ENCODE measurements around the gene PRODH. TPM values are rescaled to one million over a fixed set of nuclear protein-coding genes. Genes with fewer than 3 reads are reported as not detected.

PRODH gene
- polyA plus RNA-seq, 1 of the 3 experiments (the other 2 are of a cell fraction): 0.03 TPM

GRCh38 chr22:18977824-18978425, 41.8 kb upstream of the PRODH start (continued):
- TF ChIP-seq, protein P1, sequence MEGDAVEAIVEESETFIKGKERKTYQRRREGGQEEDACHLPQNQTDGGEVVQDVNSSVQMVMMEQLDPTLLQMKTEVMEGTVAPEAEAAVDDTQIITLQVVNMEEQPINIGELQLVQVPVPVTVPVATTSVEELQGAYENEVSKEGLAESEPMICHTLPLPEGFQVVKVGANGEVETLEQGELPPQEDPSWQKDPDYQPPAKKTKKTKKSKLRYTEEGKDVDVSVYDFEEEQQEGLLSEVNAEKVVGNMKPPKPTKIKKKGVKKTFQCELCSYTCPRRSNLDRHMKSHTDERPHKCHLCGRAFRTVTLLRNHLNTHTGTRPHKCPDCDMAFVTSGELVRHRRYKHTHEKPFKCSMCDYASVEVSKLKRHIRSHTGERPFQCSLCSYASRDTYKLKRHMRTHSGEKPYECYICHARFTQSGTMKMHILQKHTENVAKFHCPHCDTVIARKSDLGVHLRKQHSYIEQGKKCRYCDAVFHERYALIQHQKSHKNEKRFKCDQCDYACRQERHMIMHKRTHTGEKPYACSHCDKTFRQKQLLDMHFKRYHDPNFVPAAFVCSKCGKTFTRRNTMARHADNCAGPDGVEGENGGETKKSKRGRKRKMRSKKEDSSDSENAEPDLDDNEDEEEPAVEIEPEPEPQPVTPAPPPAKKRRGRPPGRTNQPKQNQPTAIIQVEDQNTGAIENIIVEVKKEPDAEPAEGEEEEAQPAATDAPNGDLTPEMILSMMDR (IDR thresholded peaks at IDR 0.05): no peak
- TF ChIP-seq GABPA (IDR thresholded peaks at IDR 0.05; ENCODE audit: low read depth) (no peak), JUND (IDR thresholded peaks at IDR 0.05) (no peak), TEAD4 (IDR thresholded peaks at IDR 0.05; ENCODE audit: borderline replicate concordance, insufficient read depth) (no peak), MXI1 (IDR thresholded peaks at IDR 0.05; ENCODE audit: low read depth, low read length) (no peak), EP300 (IDR thresholded peaks at IDR 0.05; ENCODE audit: borderline replicate concordance in 1 of 2, low read depth in 1 of 2, low read length in 1 of 2) (no peak)

DNA sequence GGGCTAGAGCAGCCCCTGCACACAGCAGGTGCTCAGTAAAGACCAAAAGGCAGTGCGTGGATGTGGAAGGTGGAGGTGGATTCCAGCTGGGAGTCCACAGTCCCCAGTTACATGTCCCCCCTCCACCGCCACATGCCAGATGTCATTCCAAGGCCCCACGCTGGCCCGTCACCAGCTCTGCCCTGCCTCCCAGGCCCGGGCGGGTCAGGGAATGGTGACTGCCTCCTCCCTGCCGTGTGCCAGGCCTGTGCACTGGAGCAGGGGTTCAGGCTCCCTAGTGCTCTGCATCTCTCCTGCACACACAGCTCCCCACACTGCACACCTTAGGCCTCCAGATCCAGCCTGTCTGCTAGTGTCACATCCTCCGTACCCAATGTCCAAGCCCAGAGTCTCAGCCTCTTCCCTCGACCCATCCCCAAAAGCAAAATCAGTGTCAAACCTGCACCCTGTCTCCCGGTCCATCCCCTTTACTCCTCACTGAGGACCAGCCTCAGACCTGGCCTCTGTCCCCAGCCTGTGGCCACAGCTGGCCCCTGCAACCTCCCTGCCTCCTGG, 40.2 kb upstream of the PRODH start:
- H3F3A ChIP-seq (replicated peaks; ENCODE audit: insufficient read depth): no peaks in the 10 kb centered on the region
- WGBS (ENCODE audit: low lambda C conversion rate): 55% methylated on average over 5 of the region's 10 CpGs
- no peak overlapping the region for H3K9ac ChIP-seq
- no peak overlapping the region for H2AFZ ChIP-seq (ENCODE audit: low read depth)
- no peaks in the 10 kb centered on the region for H3K27me3 ChIP-seq (ENCODE audit: insufficient read depth)
- ChIA-PET CTCF (no interaction called here), POLR2A (no interaction called here)
- TF ChIP-seq, protein P2, sequence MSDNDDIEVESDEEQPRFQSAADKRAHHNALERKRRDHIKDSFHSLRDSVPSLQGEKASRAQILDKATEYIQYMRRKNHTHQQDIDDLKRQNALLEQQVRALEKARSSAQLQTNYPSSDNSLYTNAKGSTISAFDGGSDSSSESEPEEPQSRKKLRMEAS (IDR thresholded peaks at IDR 0.05; ENCODE audit: low read depth): no peak
- TF ChIP-seq TAF1 (IDR thresholded peaks at IDR 0.05; ENCODE audit: borderline replicate concordance, low read depth, low read length): no peak
- no peak for TF ChIP-seq FOXJ3 (CRISPR knock-in tag; IDR thresholded peaks at IDR 0.05)
- TF ChIP-seq SIN3A (IDR thresholded peaks at IDR 0.05; ENCODE audit: borderline replicate concordance, low read depth, low read length): no peak
- H3K4me3 ChIP-seq (ENCODE audit: low read depth in 2 of 2, low read length in 1 of 2): no peak overlapping the region
- DNase-seq: no peak
- H3K36me3 ChIP-seq (replicated peaks in 1 of 2; ENCODE audit: control insufficient read depth in 1 of 2, insufficient read depth in 2 of 2, low read length in 1 of 2): no peaks in the 10 kb centered on the region
- no peak overlapping the region for H3K4me2 ChIP-seq
- H3K9me2 ChIP-seq: no peaks in the 10 kb centered on the region
- no peak overlapping the region for H3K27ac ChIP-seq (ENCODE audit: low read depth in 2 of 2, low read length in 1 of 2)
- no peaks in the 10 kb centered on the region for H3K79me2 ChIP-seq (ENCODE audit: insufficient read depth)
- no peaks in the 10 kb centered on the region for H3K9me3 ChIP-seq
- H4K20me1 ChIP-seq (ENCODE audit: insufficient read depth): no peaks in the 10 kb centered on the region
- H3K4me1 ChIP-seq (ENCODE audit: control insufficient read depth in 1 of 2, insufficient read depth in 2 of 2, low read depth in 1 of 2, low read length in 1 of 2): peaks cover 0 to 4% of the 10 kb centered on the region in 2 experiments; a peak in 1 of 4 replicates

- Histone ChIP-seq H3K9me2 (no peaks in the 10 kb centered on the region), H3K9ac (no peak overlapping the region), H2AFZ (ENCODE audit: low read depth) (no peak overlapping the region), H3K9me3 (no peaks in the 10 kb centered on the region), H3K27me3 (ENCODE audit: insufficient read depth) (no peaks in the 10 kb centered on the region), H3K36me3 (replicated peaks in 1 of 2; ENCODE audit: control insufficient read depth in 1 of 2, insufficient read depth in 2 of 2, low read length in 1 of 2) (no peaks in the 10 kb centered on the region), H3K4me3 (ENCODE audit: low read depth in 2 of 2, low read length in 1 of 2) (no peak overlapping the region), H4K20me1 (ENCODE audit: insufficient read depth) (no peaks in the 10 kb centered on the region), H3K79me2 (ENCODE audit: insufficient read depth) (no peaks in the 10 kb centered on the region), H3F3A (replicated peaks; ENCODE audit: insufficient read depth) (no peaks in the 10 kb centered on the region), H3K4me2 (no peak overlapping the region), H3K4me1 (ENCODE audit: control insufficient read depth in 1 of 2, insufficient read depth in 2 of 2, low read depth in 1 of 2, low read length in 1 of 2) (peaks cover 0 to 6% of the 10 kb centered on the region in 2 experiments; a peak in 1 of 4 replicates), H3K27ac (ENCODE audit: low read depth in 2 of 2, low read length in 1 of 2) (no peak overlapping the region)
- WGBS (ENCODE audit: low lambda C conversion rate): 52% methylated on average over 7 of the region's 16 CpGs
- no peak for DNase-seq
- CTCF ChIA-PET: no interaction called here
- TF ChIP-seq RAD21 (IDR thresholded peaks at IDR 0.05; ENCODE audit: low read length) (no peak), NRF1 (IDR thresholded peaks at IDR 0.05; ENCODE audit: low read depth, low read length) (no peak), SMC3 (IDR thresholded peaks at IDR 0.05; ENCODE audit: low read depth, low read length) (no peak)
- POLR2A ChIA-PET: no interaction called here
These were observed 39.5 kb upstream of the PRODH start for GRCh38 chr22:18975434-18976196.
